ENCODE results near the gene BIN1.

The BIN1 gene, protein sequence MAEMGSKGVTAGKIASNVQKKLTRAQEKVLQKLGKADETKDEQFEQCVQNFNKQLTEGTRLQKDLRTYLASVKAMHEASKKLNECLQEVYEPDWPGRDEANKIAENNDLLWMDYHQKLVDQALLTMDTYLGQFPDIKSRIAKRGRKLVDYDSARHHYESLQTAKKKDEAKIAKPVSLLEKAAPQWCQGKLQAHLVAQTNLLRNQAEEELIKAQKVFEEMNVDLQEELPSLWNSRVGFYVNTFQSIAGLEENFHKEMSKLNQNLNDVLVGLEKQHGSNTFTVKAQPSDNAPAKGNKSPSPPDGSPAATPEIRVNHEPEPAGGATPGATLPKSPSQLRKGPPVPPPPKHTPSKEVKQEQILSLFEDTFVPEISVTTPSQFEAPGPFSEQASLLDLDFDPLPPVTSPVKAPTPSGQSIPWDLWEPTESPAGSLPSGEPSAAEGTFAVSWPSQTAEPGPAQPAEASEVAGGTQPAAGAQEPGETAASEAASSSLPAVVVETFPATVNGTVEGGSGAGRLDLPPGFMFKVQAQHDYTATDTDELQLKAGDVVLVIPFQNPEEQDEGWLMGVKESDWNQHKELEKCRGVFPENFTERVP

DNA sequence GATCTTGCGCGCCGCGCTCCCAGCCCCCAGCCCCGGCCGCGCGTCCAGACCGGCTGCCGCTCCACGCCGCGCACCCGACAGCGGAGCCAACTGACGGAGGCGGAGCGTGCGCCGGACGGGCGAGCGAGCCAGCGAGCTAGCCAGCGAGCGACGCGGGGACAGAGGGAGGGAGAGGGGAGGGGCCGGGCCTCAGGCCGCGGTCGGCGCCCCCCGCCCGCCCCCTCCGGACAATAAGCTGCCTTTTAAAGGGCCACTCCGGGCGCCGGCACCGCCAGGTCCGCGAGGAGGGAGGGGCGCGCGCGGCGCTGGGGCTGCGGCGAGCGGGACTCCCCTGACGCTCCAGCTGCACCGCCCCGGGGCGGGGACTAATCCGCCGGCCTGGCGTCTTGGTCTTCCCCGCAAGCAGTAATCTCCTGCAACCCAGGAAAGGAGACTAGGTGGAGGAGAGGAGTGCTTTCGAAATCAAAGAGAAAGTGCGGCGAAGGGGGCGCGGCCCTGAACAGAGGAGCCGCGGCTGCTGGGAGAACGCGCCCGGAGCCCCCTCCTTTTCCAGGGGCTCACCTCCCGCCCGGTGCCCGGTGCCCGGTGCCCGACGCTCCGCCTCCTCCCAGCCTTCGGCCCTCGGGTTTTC is at the start of gene BIN1:
Gene BIN1, minus strand, starts transcription at position 164 of the 631 bp plus-strand sequence. CDS start 211 bp downstream, outside the sequence.
- peak; percentile 66 for DNase-seq (ENCODE audit: low spot score)

DNA sequence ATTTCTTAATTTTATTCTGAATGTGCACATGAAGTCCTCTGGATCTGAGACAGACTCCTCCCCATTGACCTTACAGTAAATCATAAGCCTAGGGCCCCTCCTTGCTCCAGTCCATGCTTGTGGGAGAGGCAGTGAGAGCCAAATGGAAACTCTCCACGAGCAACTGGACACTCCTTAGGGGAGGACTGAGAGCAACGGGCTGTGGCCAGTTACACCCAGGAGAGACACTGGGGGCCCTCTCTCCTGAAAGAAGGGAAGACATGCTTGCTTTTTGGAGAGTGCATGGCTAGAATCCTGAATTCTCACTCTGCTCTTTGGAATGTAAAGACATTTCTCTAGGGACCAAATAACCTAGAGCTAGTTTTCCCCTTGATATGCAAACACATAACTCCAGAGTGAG is 49.0 kb upstream of the BIN1 start:
- no peak for DNase-seq (ENCODE audit: low spot score)

DNA sequence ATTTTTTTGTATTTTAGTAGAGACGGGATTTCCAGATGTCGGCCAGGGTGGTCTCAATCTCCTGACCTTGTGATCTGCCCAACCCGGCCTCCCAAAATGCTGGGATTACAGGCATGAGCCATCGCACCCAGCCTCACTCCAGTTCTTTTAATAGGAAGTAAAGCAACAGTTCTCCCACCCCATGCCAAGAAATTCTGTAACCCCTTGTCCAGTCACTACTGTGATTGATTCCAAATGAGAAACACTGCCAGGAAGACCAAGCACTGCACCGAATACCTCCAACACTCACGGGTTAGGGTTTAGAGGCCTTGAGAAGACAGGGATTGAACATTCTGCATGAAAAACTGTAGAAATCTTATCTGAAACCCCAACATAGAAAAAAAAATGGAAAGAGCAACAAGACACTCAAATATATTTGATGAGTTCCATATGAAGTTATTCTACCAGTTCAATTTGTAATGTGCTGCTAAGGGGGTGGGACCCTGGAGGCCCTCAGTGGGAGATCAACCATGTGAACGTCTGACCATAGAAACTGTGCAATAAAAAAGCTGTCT is 48.2 kb upstream of the BIN1 start:
- DNase-seq (ENCODE audit: low spot score), result no peak

DNA sequence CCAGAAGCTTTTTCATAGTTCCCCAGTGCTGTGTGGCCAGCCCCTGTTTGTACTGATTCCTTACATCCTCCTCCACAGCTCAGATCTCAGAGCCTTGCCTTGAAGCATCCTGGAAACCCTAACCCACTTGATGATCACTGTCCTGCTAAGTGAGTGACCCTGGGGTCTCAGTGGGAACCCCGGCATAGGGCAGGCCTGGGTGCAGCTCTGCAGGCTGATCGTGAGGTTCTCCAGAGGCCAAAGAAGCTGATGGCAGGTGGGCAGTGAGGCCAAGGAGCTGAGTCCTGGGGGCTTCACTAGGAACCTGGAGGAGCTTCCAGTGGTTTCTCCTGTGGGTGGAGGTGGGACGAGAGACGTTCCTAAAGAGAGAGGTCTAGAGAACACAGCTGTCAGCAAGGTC is 47.4 kb upstream of the BIN1 start:
- DNase-seq (ENCODE audit: low spot score), result no peak

DNA sequence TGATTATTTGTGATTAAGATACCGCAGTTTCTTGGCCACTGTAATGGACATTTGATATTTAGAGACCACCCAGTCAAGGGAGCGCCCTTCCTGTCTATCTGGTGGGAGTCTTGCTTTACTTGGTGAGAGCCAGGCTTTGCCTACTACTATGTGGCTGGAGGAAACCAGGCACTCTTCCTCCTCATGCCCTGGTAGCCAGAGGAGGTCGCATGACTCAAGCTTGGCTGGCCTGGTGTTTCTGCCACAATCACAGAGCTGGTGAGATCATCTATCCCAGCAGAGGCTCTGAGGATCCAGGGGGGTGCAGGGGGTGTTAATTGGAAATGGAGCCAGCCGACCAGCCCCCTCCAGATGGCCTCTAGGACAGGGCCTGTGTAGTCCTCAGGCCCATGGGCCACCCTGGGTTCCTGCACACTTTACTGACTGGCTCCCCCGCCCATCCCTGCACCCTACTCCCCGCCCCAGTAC is 46.8 kb upstream of the BIN1 start:
- no peak for DNase-seq (ENCODE audit: low spot score)

DNA sequence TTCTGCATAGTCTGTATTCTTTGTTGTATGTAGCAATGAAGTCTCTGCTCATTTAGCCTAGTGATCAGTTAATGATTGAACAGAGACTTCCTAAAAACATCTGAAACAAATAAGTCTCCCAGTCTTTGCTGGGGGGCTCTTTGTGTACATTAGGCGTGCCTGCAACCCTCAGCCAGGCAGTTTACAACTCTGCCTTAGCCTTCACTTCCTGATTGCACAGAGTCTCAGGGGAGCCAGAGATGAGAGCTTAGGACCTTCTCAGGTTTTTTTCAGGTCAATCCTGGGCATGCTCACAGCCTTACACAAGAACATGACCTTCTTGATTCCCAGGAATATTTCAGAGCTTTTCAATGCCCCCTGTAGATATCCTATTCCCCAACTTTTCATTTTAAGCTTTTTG is 44.0 kb upstream of the BIN1 start:
- no peak for DNase-seq (ENCODE audit: low spot score)

DNA sequence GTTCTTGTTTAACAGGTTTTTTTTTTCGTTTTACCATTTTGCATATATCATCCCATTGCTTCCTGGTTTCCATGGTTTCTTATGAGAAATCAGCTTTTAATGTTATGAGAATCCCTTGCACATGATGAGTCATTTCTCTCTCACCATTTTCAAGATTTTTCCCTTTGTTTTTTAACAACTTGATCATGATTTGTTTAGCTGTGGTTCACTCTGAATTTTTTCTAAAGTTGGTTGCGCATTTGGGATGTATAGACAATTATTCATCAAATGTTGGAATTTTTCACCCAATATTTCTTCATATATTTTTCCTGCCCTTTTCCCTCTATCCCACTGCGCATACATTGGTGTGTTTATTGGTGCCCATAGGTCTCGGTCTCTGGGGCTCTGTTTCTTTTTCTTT is 42.4 kb upstream of the BIN1 start:
- DNase-seq (ENCODE audit: low spot score), result no peak

DNA sequence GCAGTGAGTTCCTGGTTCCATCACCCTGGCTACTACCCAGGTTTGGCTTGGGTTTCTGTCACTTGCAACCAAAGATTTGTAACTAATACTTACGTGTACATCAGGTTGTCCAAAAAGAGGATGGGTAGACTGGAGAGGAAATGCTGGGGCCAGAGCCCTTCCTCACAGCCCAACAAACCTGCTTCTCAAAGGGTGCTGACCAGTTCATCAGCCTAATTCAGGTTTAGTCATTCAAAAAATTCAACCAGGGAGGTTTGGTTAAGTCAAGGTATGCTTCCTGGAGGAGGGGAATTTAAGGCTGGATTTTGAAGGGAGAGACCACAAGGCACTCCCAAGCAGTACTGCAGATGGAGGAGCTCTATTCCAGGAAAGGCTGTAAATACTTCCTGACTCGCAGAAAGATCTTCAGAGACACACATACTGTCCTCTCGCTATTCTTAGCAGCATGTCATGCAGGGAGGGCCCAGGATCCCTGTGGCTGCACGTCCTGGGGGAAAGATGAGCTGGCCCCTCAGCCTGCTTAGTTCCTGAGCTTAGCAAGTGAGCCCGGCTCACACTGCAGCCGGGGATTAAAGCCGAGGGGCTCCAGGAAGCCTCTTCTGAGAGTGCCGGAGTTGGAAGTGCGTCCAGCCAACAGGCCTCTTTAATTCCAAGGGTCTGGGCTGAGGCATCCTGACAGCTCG is 40.0 kb upstream of the BIN1 start:
- no peak for DNase-seq (ENCODE audit: low spot score)

DNA sequence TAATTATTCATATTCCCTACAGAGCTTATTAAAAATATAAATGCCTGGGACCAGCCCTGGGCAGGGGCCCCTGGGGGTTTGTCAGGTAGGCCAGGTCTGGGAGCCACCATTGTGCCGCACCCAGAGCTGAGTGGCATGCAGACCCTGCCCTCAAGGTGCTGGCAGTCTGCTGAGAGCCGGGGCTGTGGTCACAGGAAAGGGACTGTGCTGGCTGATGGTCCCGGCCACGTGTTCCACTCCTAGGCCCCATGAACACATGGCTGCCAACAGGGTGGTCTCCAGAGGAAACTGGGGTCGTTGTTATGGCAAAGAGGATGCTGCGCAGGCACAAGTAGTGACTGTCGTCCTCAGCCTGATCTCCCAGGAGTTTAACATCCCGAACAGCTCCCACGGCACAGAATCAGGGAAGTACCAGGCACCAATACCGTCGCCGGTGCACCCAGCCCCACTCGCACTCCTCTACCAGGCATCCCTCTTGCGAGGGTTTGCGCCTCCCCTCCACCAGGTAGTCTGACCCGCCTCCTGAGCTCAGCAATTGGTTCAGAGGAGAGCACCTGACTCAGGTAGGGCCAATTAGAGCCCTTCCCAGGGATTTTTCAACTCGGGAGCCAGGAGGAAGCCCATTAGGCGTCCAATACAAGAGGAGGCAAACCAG is 39.2 kb upstream of the BIN1 start:
- DNase-seq (ENCODE audit: low spot score), result no peak

DNA sequence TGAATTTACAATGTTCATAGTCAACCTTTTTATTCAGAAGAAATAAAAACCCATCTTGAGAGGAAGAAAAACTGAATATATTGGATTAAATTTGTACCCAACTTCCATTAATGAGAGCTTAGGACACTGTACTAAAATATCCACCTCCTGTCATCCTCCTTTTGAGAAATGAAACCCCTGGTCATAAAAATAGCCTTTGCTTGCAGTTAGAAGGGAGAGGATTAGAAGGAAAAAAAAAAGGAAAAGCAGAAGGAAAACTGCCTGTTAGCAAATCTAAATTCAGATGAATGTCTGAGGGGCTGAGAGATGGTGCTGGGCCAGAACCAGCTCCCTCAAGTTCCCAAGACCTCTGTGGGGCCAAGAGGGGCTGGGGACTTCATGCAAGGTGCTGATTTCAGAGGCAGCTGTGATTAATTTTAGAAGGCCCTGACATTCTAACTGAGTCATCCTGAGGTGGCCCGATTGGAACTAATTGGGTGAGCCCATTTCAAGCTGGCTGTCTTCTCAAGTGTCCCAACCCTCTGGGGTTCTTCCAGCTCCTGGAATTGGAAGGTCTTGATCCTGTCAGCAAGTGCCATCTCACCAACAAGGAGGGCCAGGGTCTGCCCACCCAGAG is 38.4 kb upstream of the BIN1 start:
- DNase-seq (ENCODE audit: low spot score), result no peak

DNA sequence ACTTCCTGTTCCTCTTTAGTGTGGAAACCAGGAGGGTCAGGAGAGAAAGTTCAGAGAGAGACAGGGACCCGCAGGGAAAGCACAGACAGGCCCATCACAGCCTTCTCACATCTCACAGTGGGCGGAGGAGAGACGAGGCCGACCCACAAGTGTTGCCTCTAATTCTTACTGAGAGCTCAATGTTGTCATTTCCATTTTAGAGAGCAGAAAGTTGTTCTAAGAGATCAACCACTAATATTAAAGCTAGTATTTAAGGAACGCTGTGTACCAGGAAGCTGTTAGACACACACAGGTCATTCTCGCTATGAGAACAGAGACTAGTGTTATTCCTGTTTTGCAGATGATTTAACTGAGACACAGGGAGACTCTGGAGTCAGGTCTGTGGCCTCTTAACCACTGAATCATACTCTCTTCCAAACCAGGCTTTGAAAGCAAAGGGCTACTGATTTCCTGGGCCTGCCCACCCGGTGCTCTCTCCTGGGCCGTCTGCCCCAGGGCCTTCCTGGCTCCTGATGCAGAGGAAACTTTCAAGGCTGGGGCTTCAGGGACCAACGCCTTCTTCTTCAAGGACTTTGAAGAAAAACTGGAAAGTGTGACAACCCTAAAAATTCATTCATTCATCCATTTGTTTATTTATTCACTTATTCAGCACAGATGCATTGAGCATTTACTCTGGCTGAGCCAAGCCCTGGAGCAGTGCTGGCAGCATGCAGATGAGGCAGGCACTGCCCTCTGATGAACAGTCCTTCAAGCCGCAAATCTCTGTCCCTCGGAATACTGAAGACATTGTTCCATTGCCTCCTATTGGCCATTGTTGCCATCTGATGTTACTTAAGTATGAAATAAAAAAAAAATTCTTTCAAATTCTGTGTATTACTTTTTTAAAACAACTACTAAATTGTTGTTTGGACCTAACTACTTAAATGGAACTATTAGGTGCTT is 37.2 kb upstream of the BIN1 start:
- no peak for DNase-seq (ENCODE audit: low spot score)

DNA sequence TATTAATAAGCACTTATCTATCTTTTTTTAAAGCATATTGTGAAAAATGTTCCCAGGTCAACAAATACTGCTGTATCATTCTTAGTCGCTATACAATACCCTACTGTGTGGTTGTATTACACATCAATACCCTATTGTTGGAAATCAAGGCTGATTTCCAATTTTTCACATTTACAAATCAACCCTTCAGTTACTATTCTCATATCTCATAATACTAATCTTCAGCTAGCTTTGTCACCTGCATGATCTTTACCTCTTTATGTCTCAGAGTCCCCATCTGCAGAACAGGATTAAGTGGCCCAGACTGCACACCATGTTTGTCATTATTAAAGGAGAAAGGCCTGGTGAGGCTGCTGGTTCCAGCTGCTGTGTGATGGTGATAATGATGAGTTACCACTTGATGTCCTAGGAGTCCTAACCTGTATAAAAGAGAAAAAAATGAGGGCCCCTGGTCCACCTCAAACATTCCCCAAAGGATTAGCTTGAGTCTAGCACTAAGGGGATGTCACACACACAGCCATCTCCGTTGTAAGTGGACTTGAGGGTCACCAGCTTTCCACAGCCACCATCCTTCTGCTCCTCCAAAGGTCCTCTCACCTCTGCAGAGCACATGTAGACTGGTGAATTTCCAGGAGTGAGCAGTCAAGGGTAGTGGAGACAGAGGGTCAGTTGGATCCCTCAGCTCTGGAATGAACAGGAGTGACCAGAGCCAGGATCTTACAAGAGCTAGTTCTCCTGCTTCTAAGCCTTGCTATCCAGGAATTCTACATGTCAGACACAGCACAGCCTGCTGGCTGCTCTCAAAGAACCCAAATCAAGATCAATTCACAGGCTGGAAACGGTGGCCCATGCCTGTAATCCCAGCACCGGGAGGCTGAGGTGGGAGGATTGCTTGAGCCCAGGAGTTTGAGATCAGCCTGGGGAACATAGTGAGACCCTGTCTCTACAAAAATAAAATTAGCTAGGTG is 36.0 kb upstream of the BIN1 start:
- DNase-seq (ENCODE audit: low spot score), result no peak

DNA sequence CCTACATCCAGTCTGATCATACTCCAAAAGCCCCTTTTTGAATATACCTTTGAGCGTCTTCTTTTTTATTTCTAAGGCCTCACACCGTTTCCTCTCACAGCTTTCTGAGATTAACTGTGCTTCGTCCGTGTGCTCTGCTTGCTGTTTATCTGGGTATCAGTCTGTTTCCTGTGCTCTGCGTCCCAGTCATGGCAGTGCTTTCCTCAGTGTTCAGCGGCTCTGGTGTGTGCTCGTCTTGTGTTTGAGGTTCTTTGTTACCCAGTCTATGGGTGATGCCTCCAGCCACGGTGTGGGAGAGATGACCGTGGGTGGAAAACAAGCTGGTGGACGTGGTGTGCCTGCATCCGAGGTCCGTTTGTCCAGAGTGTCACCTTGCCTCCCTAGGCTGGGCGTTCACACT is 33.6 kb upstream of the BIN1 start:
- no peak for DNase-seq (ENCODE audit: low spot score)

DNA sequence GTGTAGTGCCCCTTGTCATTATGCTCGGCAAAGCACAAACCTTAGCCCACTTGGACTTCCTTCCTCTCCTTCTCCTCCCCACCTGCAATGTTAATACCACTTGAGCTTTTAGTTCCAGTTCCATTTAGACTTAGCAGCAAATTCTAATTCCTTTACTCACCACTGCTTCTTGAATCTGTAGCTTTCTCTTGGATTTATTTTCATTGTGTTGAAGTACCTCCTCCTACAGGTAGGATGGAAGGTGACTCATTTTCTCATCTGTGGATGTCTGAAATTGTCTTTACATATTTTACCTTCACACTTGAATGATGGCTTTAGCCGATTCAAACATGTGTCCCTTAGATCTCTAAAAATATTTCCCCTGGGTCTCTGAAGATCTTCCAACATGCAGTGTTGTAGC is 32.8 kb upstream of the BIN1 start:
- no peak for DNase-seq (ENCODE audit: low spot score)

DNA sequence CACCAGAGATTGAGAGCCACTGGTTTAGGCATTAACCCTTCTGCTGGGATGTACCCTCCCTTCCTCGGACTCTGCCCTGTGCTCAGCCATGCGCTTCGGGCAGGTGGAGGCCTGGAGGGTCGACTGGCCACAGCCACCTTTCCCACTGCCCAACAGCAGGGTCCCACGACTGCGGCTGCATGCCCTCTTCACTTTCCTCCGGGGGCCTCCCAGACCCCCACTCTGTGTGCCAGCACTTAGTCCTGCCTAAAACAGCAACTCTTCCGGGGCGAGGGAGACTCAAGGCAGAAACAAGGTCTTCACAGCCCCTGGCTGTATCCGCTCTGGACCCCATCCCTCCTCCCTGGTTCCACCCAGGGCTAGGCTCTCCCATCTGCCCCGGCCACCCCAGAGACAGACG is 31.3 kb upstream of the BIN1 start:
- DNase-seq (ENCODE audit: low spot score), result no peak

DNA sequence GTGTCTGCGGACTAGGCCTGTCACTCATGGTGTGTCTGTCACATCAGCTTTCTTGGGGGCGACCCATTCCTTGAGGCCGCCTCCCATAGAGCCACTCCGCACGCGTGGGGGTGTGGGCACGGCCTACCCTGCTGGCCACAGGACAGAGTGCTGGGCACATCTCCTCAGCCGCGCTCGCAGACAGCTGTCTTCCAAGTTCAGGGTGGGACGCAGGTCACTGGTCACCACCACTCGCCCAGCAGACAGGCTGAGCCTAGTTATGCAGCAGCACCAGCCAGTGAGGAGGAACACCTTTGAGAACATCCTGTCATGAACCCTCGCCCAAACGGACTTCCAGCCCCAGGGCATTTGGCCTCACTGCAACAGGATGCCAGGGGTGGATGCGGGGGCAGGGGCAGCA is 30.8 kb upstream of the BIN1 start:
- DNase-seq (ENCODE audit: low spot score), result no peak

DNA sequence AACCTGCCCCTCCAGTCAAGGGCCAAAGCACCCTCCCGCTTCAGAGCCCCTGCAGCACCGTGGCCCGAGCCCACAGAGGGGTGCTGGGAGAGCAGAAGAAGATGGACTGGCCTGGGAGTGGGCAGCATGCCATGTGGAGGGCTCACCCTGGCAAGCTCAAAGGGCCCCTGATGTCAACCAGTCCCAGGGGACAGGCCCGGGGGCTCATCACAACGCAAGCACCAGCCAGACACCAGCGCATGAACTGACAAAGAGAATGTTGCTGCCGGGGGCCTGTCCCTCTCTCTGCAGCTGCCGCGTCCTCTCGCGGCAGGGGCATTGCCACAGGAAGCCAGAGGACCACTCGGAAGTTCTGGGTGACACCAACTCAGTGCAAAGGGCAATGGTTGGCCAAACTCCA is 30.3 kb upstream of the BIN1 start:
- no peak for DNase-seq (ENCODE audit: low spot score)

DNA sequence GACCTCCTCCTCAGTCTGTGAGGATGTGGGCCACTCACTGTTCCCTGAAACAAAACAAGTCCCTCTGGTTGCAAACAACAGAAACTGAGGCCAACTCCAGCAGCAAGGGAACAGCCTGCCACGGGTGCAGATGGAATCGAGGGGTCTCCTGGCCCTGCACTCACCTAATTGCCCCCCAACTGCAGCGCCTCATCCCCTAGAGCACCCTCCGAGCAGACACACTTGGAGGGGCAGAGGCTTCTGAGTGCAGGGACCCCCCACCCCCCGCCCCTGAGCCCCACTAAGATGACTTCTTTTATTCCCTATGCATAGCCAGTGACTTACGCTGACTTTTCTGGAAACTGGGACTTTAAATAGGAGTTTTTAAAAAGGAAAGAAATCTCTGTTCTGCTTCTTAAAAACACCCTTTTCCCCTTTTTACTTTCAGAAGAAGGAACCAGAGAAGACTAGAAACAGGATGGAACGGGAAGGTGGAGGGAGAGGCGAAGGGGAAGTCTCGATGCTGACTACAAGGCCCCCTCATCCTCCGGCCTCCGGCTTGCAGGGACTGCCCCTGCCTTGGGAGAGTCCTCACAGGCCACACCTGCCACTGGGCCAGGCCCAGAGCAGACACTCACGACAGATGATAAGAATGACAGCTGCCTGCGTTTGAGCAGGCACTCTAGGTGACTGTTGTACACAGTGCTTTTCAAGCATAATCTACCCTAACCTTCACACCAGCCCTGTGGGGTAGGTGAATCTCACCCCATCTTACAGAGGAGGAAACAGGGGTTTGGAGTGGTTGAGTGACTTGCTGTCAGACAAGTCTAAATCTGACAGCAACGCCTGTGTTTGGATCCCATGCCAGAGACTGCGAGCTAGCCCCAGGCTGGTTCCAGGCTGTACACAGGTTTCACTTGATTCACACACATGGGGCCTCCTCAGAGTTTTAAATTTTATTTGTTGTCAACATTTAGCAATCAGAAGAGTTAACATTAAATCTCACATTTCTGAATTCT is 28.2 kb upstream of the BIN1 start:
- no peak for DNase-seq (ENCODE audit: low spot score)
